Lower leg skin (tissue), 4 donors: ENCODE measurements around the gene TMEM145. TPM values are rescaled to one million over a fixed set of nuclear protein-coding genes. Genes with fewer than 3 reads are reported as not detected.
"Not testable (repeated sequence)": the region's sequence is repeated elsewhere in the genome, so short reads cannot be mapped to it uniquely, and the experiment has no call there.

Source experiments
- DNase-seq, 2 donors: peaks; one replicate each; pipeline ENCODE4 v3.0.0-alpha.2; 2019; ENCODE audit warnings: low spot score in 2 of 2
- H3K4me3 ChIP-seq: fragments of 200-600 bp; sonication (generic); 2 replicates; pipeline ENCODE4 v1.5.1; 2017; ENCODE audit warnings: mild to moderate bottlenecking, low read depth; ENCODE audit not compliant: poor library complexity, severe bottlenecking
- POLR2A ChIP-seq, 2 donors: fragments of 450-650 bp; IDR thresholded peaks; one replicate each; pipeline ENCODE4 v1.6.1; 2016 to 2017; ENCODE audit warnings: antibody characterized with exemption in 2 of 2, mild to moderate bottlenecking in 1 of 2, moderate library complexity in 1 of 2
- WGBS, 2 donors: methylation state at CpG; one replicate each; pipeline ENCODE4 v1.1.5; 2018; 5-methylcytosine and 5-hydroxymethylcytosine counted together
- intact Hi-C: fragments of 100-400 bp; cut with DNase I; formaldehyde crosslinking; loops from one replicate; pipeline ENCODE4 v1.15.0; 2023; ENCODE audit warnings: low total_unique reads
- total RNA-seq, 4 donors: library from RNA; depleted of rRNA; stranded (reverse); fragments of >200 nt; gene quantifications; one replicate each; pipeline ENCODE4 v1.1.0, GENCODE V29; 2016
- TF ChIP-seq, protein P1 (sequence below), 3 donors: fragments of 450-650 bp; IDR thresholded peaks; one replicate each; pipeline ENCODE4 v1.5.1; 2016; ENCODE audit warnings: antibody characterized with exemption in 3 of 3, mild to moderate bottlenecking in 3 of 3, moderate library complexity in 2 of 3

Gene TMEM145
- total RNA-seq, 4 donors from 2014 or later, result 0.88 TPM; not detected in 3

DNA sequence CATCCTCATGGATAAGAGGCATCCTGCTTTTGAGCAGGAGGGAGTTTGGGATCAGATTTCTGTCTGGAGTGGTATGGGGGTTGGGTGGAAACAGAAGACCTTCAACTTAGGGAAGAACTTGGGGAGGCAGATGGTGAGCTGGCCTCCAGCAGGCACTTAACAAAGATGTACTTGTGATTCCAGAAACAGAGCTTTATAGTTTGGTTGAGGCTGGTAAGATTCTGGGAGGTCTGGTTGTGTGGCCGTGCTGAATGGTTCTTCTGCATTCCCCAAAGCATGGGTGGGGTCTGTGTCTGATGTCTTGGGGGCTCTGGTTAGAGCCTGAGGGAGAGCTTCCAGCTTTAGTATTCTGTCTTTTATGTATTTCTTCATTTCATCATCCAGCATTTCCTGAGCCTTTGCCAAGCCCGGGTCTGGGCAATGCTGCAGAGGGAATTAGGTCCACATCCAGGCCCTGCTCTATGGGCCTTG is 17.2 kb downstream of the TMEM145 start:
- H3K4me3 ChIP-seq, result no peak overlapping the region
- 46 to 55% methylated on average over 2 of the region's 2 CpGs for WGBS, 2 donors
- intact Hi-C loops, result no loop called here
- TF ChIP-seq POLR2A (IDR thresholded peaks at IDR 0.05), result no peak
- TF ChIP-seq, protein P1, sequence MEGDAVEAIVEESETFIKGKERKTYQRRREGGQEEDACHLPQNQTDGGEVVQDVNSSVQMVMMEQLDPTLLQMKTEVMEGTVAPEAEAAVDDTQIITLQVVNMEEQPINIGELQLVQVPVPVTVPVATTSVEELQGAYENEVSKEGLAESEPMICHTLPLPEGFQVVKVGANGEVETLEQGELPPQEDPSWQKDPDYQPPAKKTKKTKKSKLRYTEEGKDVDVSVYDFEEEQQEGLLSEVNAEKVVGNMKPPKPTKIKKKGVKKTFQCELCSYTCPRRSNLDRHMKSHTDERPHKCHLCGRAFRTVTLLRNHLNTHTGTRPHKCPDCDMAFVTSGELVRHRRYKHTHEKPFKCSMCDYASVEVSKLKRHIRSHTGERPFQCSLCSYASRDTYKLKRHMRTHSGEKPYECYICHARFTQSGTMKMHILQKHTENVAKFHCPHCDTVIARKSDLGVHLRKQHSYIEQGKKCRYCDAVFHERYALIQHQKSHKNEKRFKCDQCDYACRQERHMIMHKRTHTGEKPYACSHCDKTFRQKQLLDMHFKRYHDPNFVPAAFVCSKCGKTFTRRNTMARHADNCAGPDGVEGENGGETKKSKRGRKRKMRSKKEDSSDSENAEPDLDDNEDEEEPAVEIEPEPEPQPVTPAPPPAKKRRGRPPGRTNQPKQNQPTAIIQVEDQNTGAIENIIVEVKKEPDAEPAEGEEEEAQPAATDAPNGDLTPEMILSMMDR (IDR thresholded peaks at IDR 0.05), result no peak
- no peak for DNase-seq

DNA sequence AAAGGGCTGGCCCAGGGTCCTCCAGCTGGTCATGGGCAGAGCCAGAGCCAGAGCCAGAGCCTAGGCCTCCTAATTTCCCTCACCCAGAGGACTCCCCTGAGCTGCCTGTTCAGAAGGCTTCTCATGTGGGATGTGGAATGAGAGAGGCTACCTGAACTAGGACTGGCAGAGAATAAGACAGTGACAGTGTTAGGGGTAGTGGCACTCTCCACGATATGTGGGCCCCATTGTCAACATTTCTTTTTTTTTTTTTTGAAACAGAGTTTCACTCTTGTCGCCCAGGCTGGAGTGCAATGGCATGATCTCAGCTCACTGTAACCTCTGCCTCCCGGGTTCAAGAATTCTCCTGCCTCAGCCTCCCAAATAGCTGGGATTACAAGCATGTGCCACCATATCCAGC is 18.2 kb downstream of the TMEM145 start:
- WGBS, 2 donors, result 86 to 92% methylated on average over 3 of the region's 3 CpGs
- intact Hi-C loops, H3K4me3 ChIP-seq, DNase-seq: not testable (repeated sequence)

- intact Hi-C loops, result no loop called here
- whole genome bisulfite sequencing, 2 donors, result 82 to 90% methylated on average over 6 of the region's 6 CpGs
- no peak for TF ChIP-seq POLR2A (IDR thresholded peaks at IDR 0.05)
- TF ChIP-seq, protein P1 (IDR thresholded peaks at IDR 0.05), result no peak
- DNase-seq, result no peak
- no peak overlapping the region for H3K4me3 ChIP-seq
Observed at GRCh38 chr19:42332059-42332458, 18.9 kb downstream of the TMEM145 start.

DNA sequence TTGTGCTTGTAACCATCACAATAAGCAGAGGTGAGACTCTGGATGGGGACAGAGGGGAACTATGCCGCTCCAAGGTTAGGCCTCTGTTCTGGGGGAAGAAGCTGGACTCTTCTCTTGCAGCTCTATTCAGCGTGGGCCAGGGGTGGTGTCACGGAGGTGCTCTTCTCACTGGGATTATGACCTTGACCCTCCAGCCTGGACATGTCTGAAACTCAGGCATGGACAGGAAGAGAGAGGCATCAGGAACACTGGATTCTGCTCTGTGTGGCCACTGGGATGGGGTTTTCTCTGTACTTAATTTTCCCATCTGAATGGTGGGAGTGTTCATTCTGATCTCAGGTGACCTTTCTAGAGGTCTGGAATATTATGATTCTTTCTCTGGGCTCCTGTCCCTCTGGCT is 19.9 kb downstream of the TMEM145 start:
- 81 to 93% methylated on average over 3 of the region's 3 CpGs for WGBS, 2 donors
- DNase-seq, result no peak

DNA sequence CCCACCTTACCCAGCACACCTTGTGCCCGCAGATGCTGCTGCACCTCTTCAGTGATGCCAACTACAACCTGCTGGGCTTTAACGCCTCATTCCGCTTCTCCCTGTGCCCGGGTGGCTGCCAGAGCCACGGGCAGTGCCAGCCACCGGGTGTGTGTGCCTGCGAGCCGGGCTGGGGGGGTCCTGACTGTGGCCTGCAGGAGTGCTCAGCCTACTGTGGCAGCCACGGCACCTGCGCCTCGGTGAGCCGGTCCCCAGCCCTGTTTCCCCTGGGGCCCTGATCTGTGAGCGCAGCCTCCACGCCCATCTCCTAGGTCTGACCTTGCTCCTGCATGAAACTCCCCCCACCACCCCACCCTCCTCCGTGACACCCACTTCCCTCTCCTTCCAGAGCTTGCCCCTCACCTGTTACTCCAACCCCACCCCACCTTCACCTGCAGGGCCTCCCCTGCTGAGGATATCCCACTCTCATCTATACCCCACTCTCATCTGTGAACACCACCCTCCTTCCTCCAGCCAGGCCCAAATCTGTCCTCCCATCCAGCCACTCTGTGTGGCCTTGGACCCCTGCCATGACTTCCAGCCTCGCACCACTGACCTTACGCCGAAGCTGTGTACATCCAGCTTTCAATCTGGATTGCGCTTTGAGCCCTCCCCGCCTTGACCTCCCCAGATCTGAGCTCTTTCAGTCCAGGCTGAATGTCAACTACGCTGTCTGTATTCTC is 21.0 kb downstream of the TMEM145 start:
- H3K4me3 ChIP-seq, result no peak overlapping the region
- 85% methylated on average over 21 of the region's 21 CpGs for WGBS, 2 donors
- intact Hi-C loops, result no loop called here

More for the DNA sequence above, 19.9 kb downstream of the TMEM145 start:
- TF ChIP-seq, protein P1 (IDR thresholded peaks at IDR 0.05), result no peak
- TF ChIP-seq POLR2A (IDR thresholded peaks at IDR 0.05), result no peak
- no peak overlapping the region for H3K4me3 ChIP-seq
- intact Hi-C loops, result no loop called here

DNA sequence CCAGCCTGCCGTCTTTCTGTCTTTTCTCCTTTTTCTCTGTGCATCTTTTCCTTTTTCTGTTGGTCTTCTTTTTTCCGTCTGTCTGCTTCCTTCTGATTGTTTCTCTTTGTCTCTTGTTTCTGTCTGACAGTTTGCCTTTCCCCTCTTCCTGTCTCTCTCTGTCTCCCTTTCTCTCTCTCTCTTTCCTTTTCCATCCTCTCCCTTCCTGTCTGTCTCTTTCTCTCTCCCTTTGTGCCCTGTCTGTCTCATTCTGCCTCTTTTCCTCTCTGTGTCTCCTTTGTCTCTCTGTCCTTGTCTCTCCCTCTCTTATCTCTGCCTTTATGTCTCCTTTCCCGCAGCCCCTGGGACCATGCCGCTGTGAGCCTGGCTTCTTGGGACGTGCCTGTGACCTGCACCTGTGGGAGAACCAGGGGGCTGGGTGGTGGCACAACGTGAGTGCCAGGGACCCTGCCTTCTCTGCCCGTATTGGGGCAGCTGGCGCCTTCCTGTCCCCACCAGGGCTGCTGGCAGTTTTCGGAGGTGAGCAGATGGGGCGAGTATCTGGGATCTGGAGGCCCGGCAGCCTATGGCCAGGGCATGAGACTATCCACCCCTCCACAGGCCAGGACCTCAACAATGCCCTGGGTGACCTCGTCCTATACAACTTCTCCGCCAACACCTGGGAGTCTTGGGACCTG is 21.7 kb downstream of the TMEM145 start:
- intact Hi-C loops, result no loop called here
- H3K4me3 ChIP-seq, result no peak overlapping the region
- no peak for DNase-seq
- WGBS, 2 donors, result 87 to 91% methylated on average over 13 of the region's 13 CpGs
- no peak for TF ChIP-seq POLR2A (IDR thresholded peaks at IDR 0.05)
- TF ChIP-seq, protein P1 (IDR thresholded peaks at IDR 0.05), result no peak

More for the DNA sequence above, 21.0 kb downstream of the TMEM145 start:
- no peak for DNase-seq
- TF ChIP-seq POLR2A (IDR thresholded peaks at IDR 0.05), result no peak
- TF ChIP-seq, protein P1 (IDR thresholded peaks at IDR 0.05), result no peak
